ENCODE data around the gene KCNRG.

DNA sequence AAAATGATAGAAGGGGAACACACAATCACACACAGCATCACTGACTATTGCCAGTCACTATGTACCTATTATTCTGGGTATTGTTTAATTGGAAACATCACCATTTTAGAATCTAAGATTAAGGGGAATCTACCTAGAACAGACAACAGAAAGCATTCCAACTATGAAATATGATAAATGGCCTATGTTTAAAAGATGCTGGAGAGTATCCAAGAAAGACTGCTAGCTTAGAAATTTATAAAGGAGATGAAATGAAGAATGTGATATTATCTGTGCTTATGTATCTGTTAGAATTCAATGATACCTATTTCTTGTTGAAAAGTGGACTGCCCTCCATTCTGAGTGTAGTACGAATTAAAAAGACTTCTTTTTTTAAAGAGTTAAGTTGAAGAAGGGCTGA, 50.5 kb downstream of the KCNRG start:
- TF ChIP-seq, protein P1, sequence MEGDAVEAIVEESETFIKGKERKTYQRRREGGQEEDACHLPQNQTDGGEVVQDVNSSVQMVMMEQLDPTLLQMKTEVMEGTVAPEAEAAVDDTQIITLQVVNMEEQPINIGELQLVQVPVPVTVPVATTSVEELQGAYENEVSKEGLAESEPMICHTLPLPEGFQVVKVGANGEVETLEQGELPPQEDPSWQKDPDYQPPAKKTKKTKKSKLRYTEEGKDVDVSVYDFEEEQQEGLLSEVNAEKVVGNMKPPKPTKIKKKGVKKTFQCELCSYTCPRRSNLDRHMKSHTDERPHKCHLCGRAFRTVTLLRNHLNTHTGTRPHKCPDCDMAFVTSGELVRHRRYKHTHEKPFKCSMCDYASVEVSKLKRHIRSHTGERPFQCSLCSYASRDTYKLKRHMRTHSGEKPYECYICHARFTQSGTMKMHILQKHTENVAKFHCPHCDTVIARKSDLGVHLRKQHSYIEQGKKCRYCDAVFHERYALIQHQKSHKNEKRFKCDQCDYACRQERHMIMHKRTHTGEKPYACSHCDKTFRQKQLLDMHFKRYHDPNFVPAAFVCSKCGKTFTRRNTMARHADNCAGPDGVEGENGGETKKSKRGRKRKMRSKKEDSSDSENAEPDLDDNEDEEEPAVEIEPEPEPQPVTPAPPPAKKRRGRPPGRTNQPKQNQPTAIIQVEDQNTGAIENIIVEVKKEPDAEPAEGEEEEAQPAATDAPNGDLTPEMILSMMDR (conservative IDR thresholded peaks at IDR 0.05; ENCODE audit: low read depth, low read length), result no peak
- TF ChIP-seq EZH2 (IDR thresholded peaks at IDR 0.05; ENCODE audit: low read length, unreplicated experiment), result no peak
- no peak for TF ChIP-seq EZH2phosphoT487 (IDR thresholded peaks at IDR 0.05; ENCODE audit: borderline replicate concordance, low read length)

All from PC-3 (cell line).